NCI-H1436 (cell line): ENCODE data around the gene OMG.
"Not testable (repeated sequence)": the region's sequence is repeated elsewhere in the genome, so short reads cannot be mapped to it uniquely, and the experiment has no call there.

Experiments used
- DNase-seq: peaks from one replicate; lab custom pipeline; 2025; lab: John Stamatoyannopoulos, UW

Gene OMG, protein sequence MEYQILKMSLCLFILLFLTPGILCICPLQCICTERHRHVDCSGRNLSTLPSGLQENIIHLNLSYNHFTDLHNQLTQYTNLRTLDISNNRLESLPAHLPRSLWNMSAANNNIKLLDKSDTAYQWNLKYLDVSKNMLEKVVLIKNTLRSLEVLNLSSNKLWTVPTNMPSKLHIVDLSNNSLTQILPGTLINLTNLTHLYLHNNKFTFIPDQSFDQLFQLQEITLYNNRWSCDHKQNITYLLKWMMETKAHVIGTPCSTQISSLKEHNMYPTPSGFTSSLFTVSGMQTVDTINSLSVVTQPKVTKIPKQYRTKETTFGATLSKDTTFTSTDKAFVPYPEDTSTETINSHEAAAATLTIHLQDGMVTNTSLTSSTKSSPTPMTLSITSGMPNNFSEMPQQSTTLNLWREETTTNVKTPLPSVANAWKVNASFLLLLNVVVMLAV

DNA sequence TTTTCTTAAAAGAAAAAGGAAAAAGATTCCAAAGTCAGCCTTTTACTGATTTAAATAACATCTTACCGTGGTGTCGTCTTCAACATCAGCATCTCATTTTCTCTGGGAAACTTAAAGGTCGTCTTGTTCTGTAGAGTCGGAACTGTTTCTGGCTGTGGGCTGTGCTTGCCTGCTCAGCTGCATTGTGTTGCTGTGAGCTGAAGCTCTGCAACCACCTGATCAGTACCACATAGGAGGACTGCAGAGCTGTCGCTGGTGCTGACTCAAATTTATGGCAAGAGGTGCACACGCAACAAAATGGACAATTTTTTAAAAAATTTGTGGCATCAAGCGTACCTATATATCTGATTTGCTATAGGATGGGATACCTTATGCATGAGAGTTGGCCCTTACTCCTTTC, at the start of gene OMG:
Gene OMG (minus strand): TSS at position 150 of the 400 bp plus-strand sequence. CDS start 908 bp downstream, outside the sequence.
- DNase-seq = no peak

DNA sequence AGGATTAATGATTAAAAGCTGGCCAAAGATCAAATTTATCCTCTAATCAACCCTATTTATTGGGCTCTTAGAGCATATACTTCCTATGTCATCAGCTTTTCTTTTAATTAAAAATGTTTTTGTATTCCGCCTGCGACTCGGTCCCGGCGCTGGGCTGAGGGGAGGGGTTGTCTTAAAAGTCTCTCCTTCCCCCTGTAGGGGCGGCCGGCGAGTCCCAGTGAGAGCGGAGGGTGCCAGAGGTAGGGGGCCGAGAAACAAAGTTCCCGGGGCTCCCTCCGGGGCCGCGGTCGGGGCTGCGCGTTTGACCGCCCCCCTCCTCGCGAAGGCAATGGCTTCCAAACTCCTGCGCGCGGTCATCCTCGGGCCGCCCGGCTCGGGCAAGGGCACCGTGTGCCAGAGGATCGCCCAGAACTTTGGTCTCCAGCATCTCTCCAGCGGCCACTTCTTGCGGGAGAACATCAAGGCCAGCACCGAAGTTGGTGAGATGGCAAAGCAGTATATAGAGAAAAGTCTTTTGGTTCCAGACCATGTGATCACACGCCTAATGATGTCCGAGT, 48.2 kb upstream of the OMG start:
- not testable (repeated sequence) for DNase-seq

DNA sequence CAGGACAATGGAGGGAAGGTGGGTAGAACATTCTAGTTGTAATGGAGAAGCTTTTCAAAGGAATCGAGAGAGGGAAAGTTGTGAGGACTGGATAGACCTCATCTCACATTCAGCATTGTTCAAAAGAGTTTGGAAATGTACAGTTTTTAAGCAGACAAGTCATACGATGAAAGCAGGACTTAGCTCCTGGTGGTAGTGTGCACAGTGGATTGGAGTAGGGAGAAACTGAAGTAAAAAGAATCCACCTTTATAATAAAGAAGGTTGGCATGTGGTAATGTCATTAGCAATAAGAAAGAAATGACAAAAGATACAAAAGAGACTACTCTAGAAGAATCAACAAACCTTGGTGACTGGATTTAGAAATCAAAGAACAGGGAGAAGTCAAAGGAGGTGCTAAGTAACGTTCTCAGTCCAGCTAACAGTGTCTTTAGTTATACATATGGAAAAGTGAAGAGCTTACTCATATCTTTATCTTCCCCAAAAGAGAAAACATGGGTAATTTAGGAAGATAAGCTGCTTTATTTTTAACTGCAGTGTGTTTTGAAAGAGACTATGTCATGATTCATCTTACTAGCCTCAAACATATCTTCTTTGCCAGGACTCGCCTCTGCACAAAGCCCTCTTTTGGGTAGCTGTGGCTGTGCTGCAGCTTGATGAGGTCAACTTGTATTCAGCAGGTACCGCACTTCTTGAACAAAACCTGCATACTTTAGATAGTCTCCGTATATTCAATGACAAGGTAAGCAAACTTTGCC, 43.0 kb upstream of the OMG start:
- DNase-seq = no peak

DNA sequence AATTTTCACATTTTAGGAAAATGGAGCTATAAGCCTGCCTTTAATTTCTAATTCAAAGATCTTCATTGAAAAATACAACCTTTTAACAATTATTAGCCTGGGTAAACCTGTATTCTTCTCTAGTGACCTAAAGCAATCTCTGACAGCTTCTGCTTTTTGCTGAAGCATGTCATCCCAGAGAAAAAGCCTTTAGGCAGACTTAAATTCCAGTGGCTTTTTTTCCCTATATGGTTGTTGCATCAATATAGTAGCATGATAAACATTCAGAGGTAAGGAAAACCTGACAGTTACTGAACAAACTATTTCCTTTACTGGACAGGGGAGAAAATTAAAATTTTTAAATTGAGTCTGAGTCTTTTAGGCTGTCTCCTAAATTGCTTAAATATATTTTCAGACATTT, 32.2 kb upstream of the OMG start:
- no peak for DNase-seq

DNA sequence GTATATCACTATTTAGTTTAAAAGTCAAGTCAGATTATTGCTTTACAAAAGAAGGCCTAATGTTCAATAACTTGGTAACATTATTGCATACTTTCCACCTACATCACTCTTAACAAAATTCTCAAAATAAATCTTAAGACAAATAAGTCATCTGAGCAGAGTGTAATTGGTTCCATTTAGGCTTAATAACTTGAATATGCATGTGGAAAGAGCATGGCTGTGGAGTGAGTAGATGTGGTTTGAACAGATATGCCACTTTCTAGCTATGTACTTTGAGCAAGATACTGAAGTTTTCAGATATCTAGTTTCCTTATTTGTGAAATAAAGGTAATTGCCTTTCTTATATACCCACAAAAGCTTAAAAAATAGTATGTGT, 31.1 kb upstream of the OMG start:
- DNase-seq = no peak

DNA sequence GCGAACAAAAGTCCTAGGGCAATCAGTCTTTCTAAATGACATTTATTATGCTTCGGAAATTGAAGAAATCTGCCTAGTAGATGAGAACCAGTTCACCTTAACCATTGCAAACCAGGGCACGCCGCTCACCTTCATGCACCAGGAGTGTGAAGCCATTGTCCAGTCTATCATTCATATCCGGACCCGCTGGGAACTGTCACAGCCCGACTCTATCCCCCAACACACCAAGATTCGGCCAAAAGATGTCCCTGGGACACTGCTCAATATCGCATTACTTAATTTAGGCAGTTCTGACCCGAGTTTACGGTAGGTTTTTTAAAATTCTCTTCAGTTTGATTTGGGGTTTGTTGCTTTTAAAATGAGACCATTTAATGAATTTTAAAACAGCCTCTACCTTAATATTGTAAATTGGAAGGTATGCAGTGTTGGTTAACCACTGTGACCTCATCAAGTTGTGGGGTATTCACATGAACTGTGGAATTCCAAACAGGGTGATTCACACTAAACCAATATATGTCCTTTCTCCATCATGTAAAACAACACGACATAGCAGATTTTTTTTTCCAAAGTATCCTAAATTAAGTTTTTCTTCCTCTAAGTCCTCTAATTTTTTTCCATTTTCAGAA, 30.6 kb upstream of the OMG start:
- DNase-seq = no peak

DNA sequence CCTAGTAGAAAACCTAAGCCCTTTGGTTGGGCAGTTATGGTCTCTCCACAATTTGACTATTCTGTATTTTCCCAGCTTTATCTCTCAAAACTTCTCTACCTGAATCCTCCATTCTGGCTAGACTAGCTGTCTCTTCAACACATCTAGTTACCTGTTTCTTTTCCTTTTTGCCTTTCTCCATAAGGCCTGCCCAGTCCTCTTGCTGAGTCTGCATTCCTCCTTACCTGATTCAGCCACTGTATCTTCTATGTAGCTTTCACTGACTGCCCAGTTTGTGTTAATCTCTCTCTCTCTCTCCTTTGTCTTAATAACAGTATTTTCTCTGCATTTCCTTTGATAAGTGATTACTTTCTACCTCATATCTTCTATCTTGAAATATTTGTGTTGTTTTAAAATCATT, 26.5 kb upstream of the OMG start:
- no peak for DNase-seq

DNA sequence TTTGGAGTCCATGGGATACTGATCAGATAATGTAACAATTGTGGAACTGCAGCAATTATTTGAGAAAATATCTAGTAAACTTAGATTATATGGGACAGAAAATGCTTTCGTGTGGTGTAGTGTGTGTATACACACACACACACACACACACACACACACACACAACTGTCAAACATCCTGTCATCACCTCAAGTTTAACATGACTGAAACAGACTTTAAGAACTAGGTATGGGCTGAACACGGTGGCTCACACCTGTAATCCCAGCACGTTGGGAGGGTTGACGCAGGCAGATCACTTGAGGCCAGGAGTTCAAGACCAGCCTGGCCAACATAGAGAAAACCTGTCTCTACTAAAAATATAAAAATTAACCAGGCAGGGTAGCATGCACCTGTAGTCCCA, 24.9 kb upstream of the OMG start:
- no peak for DNase-seq

DNA sequence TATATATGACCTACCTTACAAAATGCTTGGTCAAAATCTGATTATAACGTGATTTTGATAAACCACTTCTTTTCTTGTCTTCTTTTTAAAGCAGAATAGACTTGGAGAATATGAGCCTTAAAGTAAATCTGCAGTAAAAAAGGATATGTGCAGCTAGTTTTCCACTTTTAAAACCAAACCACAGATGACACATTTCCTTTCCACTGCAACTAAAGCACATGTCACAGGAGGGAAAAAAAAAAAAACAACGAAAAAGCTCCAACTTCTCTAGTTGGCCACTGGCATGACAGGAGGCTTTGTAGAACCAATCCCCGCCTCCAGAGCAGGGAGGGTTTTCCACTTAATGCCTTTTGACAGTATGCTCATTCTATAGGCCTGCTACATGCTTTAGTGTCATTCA, 24.4 kb upstream of the OMG start, which contains the start of gene EVI2A:
Gene EVI2A (minus strand): TSS at position 142 of the 400 bp plus-strand sequence. CDS start 2,609 bp downstream, outside the sequence.
- DNase-seq = no peak

DNA sequence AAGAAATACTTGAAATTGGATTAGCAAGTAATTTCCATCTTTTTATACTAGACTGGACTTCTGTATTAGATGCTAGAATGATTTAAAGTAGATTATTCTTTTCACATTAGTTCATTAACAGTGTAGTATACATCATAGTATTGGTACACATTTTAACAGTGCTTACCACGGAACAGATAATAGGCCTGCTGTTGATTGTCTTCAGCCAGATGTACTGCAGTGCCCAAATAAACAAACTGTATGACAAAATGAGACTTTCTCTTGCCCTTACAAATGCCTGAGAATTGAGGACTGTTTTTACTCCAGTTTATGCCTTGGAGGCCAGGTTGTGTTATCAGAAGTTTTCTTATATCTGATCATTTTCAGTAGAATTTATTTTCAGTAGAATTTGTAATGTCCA, 23.8 kb upstream of the OMG start:
- DNase-seq = no peak

DNA sequence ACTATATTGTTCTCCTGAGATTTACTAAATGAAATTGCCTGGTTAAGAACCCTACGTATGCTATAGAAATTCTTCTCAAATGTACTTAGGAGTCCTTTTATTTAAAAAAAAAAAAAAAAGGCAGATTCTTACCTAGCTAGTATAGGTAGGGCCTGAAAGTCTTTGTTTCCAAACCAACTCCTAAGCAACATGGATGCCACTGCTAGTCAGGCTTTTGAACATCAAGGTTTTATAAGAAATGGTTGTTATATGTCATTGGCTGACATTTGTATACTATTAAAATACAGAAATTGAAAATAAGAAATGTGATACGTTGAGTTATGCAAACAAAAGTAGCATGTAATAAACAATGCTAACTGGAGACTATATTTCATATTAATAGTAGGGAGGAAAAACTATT, 23.2 kb upstream of the OMG start:
- no peak for DNase-seq

DNA sequence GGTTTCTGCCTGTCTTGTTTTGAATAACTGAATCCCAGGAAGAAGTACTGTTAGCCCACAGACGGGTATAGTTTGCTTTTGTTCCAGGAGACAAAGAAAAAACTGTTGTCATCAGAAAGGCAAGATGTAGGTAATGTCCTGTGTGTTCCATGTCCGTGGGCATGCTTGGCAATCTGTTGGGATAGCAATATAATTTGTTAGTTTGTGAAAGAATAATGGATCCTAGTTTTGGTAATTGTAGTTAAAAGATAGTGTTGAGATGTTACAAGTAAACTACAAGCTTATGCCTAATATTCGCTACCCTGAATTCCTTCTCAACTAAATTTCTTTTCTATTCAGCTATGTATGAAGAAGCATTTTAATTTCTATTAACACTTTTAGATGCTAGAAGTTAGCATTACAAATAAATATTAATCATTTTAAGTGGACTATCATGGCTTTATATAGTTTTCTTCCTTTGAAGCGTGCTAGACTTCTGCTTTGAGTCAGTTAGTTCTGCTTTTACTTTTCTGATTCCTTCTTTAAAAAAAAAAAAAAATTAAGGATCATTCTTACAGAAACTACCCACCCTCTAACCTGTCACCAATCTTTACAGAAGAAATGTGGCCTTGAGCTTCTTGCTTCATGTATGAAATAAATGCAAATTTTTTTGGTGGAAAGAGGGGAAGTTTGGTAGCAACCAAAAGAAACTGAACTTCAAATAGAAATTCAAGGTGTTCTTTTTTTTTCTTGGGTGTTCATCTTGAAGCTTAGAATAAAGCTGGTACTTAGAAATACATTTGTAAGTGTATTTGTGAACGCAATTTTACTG, 22.0 kb upstream of the OMG start:
- no peak for DNase-seq

DNA sequence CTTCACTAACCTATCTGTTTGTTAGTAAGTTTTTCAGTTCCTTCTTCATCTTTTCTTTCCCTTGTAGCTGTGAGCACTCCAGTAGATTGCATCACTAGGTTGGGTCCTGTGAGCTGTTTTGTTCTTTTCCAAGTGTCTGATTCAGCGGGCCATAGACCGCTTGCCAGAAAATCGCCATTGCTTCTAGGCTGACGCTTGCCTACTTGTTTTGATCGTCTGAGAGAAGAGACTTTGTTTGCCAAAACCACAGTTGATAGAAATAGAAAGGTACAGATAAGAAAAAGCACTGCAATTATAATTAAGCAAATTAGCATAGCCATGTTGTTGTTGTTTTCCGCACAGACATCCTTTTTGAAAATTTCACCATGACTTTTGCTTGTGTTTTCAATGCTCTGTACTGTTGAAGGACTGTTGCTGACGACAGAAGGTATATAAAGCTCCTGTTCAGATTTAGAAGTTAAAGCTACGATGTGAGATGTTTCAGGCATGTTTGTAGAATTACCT, 21.3 kb upstream of the OMG start:
- DNase-seq = peak; percentile 8

DNA sequence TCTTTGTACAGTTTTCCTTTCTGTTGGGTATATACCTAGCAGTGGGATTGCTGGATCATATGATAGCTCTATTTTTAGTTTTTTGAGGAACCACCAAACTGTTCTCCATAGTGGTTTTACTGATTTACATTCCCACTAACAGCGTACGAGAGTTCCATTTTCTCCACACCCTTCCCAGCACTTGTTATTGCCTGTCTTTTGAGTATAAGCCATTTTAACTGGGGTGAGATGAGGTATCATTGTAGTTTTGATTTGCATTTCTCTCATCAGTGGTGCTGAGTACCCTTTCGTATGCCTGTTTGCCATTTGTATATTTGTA, 17.7 kb upstream of the OMG start:
- no peak for DNase-seq

DNA sequence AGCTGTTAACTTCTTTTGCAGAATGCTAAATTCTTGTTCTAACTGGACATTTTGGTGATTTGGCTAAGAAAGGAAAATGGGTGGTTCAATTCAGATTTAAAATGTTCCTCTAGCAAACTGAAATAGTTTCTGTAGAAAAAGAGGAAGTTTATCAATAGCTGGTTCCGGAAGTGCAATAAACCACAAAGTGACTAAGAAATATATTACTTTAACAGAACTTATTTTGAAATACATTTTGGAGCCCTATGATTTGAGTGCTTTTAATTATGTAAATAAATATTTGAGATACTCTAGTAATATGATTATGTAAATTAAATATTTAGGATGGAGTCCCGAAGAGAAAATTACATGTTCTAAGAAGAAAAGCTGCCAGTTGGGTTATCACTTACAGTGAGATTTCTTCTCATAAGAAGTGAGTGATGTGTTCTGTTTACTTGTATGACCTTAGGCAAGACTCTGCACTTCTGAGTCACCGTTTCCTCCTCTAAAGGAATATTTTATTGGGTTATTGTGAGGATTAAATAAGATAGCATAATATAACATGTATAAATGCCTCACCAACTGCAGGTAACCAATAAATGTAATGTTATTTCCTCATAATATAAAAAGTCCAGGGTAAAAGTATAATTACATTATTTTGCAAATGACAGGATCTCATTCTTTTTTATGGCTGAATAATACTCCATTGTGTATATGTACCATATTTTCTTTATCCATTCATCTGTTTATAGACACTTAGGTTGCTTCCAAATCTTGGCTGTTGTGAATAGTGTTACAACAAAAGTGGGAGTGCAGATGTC, 17.1 kb upstream of the OMG start, which contains the start of gene EVI2B:
Gene EVI2B (minus strand): TSS at position 73 of the 800 bp plus-strand sequence. CDS start 8,445 bp downstream, outside the sequence.
- no peak for DNase-seq

DNA sequence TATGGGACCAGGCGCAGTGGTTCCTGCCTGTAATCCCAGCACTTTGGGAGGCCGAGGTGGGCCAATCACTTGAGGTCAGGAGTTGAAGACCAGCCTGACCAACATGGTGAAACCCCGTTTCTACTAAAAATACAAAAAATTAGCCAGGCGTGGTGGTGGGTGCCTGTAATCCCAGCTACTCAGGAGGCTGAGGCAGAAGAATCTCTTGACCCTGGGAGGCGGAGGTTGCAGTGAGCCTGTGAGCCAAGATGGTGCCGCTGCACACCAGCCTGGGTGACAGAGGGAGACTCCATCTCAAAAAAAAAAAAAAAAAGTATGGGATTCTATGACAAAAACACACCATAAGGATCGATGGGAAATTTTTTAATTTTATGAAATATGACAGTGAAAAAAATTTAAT, 15.2 kb upstream of the OMG start:
- not testable (repeated sequence) for DNase-seq

DNA sequence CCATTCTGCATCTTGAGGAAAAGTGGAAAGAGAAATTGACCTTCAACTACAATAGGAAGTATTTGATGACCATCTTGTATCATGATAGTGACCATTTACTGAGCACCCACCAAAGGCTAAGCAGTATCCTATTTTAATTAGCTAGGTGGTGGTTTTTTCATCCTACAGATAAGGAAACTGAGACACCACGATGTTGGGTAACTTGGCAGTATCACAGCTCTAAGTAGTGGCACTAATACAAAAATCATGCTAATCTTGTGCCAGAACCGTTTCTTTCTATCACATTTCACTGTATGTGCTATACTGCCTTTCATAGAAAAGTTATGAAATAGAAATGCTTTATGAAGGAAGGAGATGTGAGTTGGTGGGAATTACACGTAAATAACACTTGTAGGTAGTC, 14.5 kb upstream of the OMG start:
- DNase-seq = no peak

DNA sequence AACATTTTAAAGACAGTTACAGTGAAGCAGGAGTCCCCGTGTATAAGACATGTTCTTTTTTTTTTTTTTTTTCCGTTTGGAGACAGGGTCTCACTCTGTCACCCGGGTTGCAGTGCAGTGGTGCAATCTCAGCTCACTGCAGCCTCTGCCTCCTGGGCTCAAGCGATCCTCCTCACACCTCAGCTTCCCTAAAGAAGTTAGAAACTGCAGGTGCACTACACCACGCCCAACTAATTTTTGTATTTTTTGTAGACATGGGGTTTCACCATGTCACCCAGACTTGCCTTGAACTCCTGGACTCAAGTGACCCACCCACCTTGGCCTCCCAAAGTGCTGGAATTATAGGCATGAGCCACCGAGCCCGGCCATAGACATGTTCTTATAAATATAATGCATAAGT, 13.8 kb upstream of the OMG start:
- no peak for DNase-seq

DNA sequence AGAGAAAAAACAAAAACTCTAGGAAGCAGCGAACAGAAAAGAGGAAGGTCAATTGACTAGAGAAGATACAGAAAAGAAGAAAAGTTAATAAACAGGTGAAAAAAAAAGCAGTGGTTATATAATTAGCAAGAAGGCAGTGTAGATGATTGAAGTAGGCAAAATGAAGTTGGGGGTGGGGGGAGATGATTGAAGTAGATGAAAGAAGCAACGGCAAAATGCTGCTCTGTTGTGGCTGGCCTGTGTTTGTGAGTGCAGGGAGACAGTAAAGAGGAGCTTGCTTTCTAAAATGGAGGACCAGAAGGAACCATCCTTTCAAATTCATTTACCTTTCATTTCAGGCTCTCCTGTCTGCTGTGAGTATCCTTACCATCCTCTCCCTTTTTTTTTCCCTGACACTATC, 13.2 kb upstream of the OMG start:
- DNase-seq = no peak

DNA sequence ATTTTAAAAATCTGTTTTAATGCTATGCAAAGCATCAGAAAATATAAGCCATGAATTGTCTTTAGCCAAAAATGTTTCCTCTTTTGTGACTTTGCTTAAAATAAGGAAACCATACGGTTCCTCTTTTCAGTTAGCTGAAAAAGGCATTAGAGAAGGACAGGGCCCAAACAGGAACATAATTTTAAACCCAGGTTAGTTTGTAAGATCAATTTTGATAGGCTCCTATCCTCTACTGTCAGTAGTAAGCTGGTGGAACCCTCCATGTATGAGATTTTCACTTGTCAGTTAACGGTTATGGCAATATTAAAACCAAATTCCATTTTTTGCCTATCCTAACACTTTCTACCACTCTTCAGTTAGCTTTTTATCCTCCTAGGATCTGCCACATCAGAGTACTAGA, 12.5 kb upstream of the OMG start:
- no peak for DNase-seq
